ENCODE measurements around the gene PSMD8. TPM values are rescaled to one million over a fixed set of nuclear protein-coding genes. Genes with fewer than 3 reads are reported as not detected.
"Not testable (repeated sequence)": the region's sequence is repeated elsewhere in the genome, so short reads cannot be mapped to it uniquely, and the experiment has no call there.

Gene PSMD8
- polyA plus RNA-seq, 1 experiment = 287 TPM

DNA sequence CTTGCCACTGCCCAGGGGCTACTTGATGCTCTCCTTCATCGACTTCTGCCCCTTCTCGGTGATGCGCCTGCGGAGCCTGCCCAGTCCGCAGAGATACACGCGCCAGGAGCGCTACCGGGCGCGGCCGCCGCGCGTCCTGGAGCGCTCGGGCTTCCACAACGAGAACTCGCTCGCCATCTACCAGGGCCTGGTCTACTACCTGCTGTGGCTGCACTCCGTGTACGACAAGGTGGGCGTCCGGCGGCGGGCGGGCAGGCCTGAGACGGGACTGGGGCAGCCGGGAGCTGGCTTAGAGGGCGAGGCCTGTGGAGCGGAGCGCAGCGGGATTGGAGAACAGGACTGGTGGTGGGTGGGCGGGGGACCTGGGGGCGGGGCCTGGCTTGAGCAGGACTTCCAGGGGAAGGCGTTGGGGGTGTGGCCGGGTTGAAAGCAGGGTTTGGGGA, 12.7 kb upstream of the PSMD8 start:
- Histone ChIP-seq H3K9me3 (ENCODE audit: control insufficient read depth, insufficient read depth, low read length) (no peaks in the 10 kb centered on the region; the same call in 1 of the 2 replicates), H3K27ac (ENCODE audit: low read depth, low read length) (no peak overlapping the region), H3K4me3 (ENCODE audit: low read depth, low read length) (peak overlapping the region; percentile 69), H3K27me3 (ENCODE audit: control insufficient read depth, insufficient read depth, low read length) (peaks cover 33% of the 10 kb centered on the region)
- POLR2A ChIA-PET = interaction anchor here (1.2 kb wide), 1 partner anchor 13 kb away, joined by 5 read pairs; the partner anchor contains the start of gene PSMD8
- TF ChIP-seq, protein P1, sequence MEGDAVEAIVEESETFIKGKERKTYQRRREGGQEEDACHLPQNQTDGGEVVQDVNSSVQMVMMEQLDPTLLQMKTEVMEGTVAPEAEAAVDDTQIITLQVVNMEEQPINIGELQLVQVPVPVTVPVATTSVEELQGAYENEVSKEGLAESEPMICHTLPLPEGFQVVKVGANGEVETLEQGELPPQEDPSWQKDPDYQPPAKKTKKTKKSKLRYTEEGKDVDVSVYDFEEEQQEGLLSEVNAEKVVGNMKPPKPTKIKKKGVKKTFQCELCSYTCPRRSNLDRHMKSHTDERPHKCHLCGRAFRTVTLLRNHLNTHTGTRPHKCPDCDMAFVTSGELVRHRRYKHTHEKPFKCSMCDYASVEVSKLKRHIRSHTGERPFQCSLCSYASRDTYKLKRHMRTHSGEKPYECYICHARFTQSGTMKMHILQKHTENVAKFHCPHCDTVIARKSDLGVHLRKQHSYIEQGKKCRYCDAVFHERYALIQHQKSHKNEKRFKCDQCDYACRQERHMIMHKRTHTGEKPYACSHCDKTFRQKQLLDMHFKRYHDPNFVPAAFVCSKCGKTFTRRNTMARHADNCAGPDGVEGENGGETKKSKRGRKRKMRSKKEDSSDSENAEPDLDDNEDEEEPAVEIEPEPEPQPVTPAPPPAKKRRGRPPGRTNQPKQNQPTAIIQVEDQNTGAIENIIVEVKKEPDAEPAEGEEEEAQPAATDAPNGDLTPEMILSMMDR (IDR thresholded peaks at IDR 0.05; ENCODE audit: low read depth, low read length) = 0 out of 2 replicates have a peak, but pooled peaks have one; percentile 19
- no peak for DNase-seq (ENCODE audit: low read depth, low spot score)
- CTCF ChIA-PET = interaction anchor here (0.6 kb wide), 1 partner anchor 68 kb away, joined by 3 read pairs; no protein-coding TSS in a partner anchor

DNA sequence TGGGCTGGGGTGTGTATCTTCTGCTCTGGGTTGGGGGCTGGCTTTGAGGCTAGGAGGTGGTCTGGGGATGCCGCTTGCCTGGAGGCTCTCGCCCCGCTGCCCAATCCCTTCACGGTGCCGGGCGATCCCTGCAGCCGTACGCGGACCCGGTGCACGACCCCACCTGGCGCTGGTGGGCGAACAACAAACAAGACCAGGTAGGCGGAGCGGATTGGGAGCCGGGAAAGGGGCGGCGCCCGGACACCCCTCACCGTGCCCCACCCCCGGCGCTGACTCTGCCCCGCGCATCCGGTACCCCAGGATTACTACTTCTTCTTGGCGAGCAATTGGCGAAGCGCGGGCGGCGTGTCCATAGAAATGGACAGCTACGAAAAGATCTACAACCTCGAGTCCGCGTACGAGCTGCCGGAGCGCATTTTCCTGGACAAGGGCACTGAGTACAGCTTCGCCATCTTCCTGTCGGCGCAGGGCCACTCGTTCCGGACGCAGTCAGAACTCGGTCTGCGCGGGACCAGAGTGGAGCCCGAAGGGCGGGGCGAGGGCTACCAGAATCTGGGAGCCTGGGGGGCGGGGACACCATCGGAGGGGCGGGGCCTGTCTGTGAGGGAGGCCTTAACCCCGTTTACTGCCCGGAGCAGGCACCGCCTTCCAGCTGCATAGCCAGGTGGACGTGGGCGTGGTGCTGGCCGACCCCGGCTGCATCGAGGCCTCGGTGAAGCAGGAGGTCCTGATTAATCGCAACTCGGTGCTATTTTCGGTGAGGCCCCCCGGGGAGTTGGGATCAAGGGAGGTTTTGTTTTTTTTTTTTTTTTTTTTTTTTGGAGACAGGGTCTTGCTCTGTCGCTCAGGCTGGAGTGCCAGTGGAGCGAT, 12.1 kb upstream of the PSMD8 start:
- TF ChIP-seq, protein P1 (IDR thresholded peaks at IDR 0.05; ENCODE audit: low read depth, low read length) = no peak
- H3K27ac ChIP-seq (ENCODE audit: low read depth, low read length) = no peak overlapping the region
- peak overlapping the region; percentile 69 for H3K4me3 ChIP-seq (ENCODE audit: low read depth, low read length)
- H3K9me3 ChIP-seq (ENCODE audit: control insufficient read depth, insufficient read depth, low read length) = no peaks in the 10 kb centered on the region; the same call in 1 of the 2 replicates
- ChIA-PET CTCF (interaction anchor here (0.6 kb wide), 1 partner anchor 68 kb away, joined by 3 read pairs; no protein-coding TSS in a partner anchor), POLR2A (interaction anchor here (1.2 kb wide), 1 partner anchor 12 kb away, joined by 5 read pairs; the partner anchor contains the start of gene PSMD8)
- H3K27me3 ChIP-seq (ENCODE audit: control insufficient read depth, insufficient read depth, low read length) = peaks cover 33% of the 10 kb centered on the region
- DNase-seq (ENCODE audit: low read depth, low spot score) = no peak

DNA sequence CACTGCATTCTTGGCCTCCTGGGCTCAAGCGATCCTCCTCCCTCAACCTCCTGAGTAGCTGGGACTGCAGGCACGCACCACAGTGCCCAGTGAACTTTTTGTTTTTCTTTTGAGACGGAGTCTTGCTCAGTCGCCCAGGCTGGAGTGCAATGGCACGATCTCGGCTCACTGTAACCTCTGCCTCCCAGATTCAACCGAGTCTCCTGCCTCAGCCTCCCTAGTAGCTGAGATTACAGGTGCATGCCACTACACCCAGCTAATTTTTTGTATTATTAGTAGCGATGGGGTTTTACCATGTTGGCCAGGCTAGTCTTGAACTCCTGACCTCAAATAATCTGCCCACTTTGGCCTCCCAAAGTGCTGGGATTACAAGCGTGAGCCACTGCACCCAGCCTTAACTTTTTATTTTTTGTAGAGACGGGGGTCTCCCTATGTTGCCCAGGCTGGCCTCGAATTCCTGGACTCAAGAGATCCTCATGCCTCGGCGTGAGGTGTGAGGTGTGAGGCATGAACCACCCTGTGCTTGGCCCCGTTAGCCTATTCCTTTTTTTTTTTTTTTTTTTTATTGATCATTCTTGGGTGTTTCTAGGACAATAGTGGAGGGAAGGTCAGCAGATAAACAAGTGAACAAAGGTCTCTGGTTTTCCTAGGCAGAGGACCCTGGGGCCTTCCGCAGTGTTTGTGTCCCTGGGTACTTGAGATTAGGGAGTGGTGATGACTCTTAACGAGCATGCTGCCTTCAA, 11.3 kb upstream of the PSMD8 start:
- H3K27ac ChIP-seq (ENCODE audit: low read depth, low read length); H3K4me3 ChIP-seq (ENCODE audit: low read depth, low read length); POLR2A ChIA-PET; CTCF ChIA-PET; DNase-seq (ENCODE audit: low read depth, low spot score); H3K9me3 ChIP-seq (ENCODE audit: control insufficient read depth, insufficient read depth, low read length): not testable (repeated sequence)
- peaks cover 33% of the 10 kb centered on the region for H3K27me3 ChIP-seq (ENCODE audit: control insufficient read depth, insufficient read depth, low read length)

GRCh38 chr19:38367041-38367440, 7.3 kb upstream of the PSMD8 start:
- Histone ChIP-seq H3K9me3 (ENCODE audit: control insufficient read depth, insufficient read depth, low read length) (no peaks in the 10 kb centered on the region; the same call in 1 of the 2 replicates), H3K27me3 (ENCODE audit: control insufficient read depth, insufficient read depth, low read length) (peaks cover 16% of the 10 kb centered on the region), H3K4me3 (ENCODE audit: low read depth, low read length) (no peak overlapping the region), H3K27ac (ENCODE audit: low read depth, low read length) (no peak overlapping the region)
- DNase-seq (ENCODE audit: low read depth, low spot score) = no peak
- TF ChIP-seq, protein P1 (IDR thresholded peaks at IDR 0.05; ENCODE audit: low read depth, low read length) = no peak
- ChIA-PET CTCF (no interaction called here), POLR2A (no interaction called here)

- TF ChIP-seq, protein P1 (IDR thresholded peaks at IDR 0.05; ENCODE audit: low read depth, low read length) = no peak
- CTCF ChIA-PET = no interaction called here
- Histone ChIP-seq H3K27me3 (ENCODE audit: control insufficient read depth, insufficient read depth, low read length) (peaks cover 16% of the 10 kb centered on the region), H3K4me3 (ENCODE audit: low read depth, low read length) (no peak overlapping the region), H3K27ac (ENCODE audit: low read depth, low read length) (no peak overlapping the region), H3K9me3 (ENCODE audit: control insufficient read depth, insufficient read depth, low read length) (no peaks in the 10 kb centered on the region; the same call in 1 of the 2 replicates)
- POLR2A ChIA-PET = no interaction called here
- DNase-seq (ENCODE audit: low read depth, low spot score) = no peak
Measured at GRCh38 chr19:38369584-38369983, 4.8 kb upstream of the PSMD8 start.
